WI38 (cell line): Measurements from ENCODE around the gene MYLK.
A peak's percentile ranks its signal among the peaks of the same experiment; 100 is the strongest.

Experiments
- H3K4me3 ChIP-seq: 2 replicates; pipeline ENCODE4 v1.5.1; 2011; ENCODE audit warnings: low read depth, mild to moderate bottlenecking, control low read depth, low read length
- CTCF ChIP-seq: IDR thresholded peaks from 2 replicates; pipeline ENCODE4 v1.5.1; 2012; ENCODE audit warnings: low read depth, mild to moderate bottlenecking, control low read depth, low read length

MYLK gene

GRCh38 chr3:123650101-123650500 is 234.0 kb downstream of the MYLK start:
- no peak for TF ChIP-seq CTCF
- H3K4me3 ChIP-seq: no peak overlapping the region

GRCh38 chr3:123648696-123649405 is 235.3 kb downstream of the MYLK start:
- no peak overlapping the region for H3K4me3 ChIP-seq
- TF ChIP-seq CTCF: no peak

- H3K4me3 ChIP-seq: no peak overlapping the region
- TF ChIP-seq CTCF: no peak
Measured at GRCh38 chr3:123644358-123644757, 239.8 kb downstream of the MYLK start.

- TF ChIP-seq CTCF: no peak
- H3K4me3 ChIP-seq: no peak overlapping the region
Measured at GRCh38 chr3:123642957-123643330, 241.2 kb downstream of the MYLK start.

- H3K4me3 ChIP-seq: no peak overlapping the region
- TF ChIP-seq CTCF: peak; percentile 77
Measured at GRCh38 chr3:123642182-123642956, 241.8 kb downstream of the MYLK start.

GRCh38 chr3:123641505-123641904 is 242.6 kb downstream of the MYLK start:
- no peak for TF ChIP-seq CTCF
- H3K4me3 ChIP-seq: no peak overlapping the region

GRCh38 chr3:123640740-123641462 is 243.2 kb downstream of the MYLK start:
- TF ChIP-seq CTCF: no peak
- no peak overlapping the region for H3K4me3 ChIP-seq
